Sigmoid colon (tissue), 7 donors: ENCODE measurements around the gene IFNAR1. TPM values are rescaled to one million over a fixed set of nuclear protein-coding genes. Genes with fewer than 3 reads are reported as not detected.

Source experiments
- DNase-seq: peaks from one replicate; pipeline ENCODE4 v3.0.0-alpha.2; 2019
- H3K27ac ChIP-seq, 4 donors: fragments of 200-600 bp; sonication (generic); one replicate each; pipeline ENCODE4 v1.5.1; 2016 to 2019; ENCODE audit warnings: mild to moderate bottlenecking in 1 of 4
- H3K27me3 ChIP-seq, 3 donors: fragments of 200-600 bp; sonication (generic); one replicate each; pipeline ENCODE4 v1.5.1; 2019; ENCODE audit warnings: mild to moderate bottlenecking in 1 of 3
- H3K36me3 ChIP-seq, 4 donors: fragments of 200-600 bp; sonication (generic); one replicate each; pipeline ENCODE4 v1.5.1; 2016 to 2019
- H3K4me1 ChIP-seq, 4 donors: fragments of 200-600 bp; sonication (generic); one replicate each; pipeline ENCODE4 v1.5.1; 2017 to 2019
- H3K4me3 ChIP-seq, 4 donors: fragments of 200-600 bp; sonication (generic); one replicate each; pipeline ENCODE4 v1.5.1; 2017 to 2019; ENCODE audit warnings: mild to moderate bottlenecking in 2 of 4, moderate library complexity in 1 of 4
- H3K9me3 ChIP-seq, 4 donors: fragments of 200-600 bp in 3 of 4; sonication (generic) in 3 of 4; one replicate each; pipeline versions ENCODE4 v1.5.1 to v1.6.1; 2013 to 2019
- CTCF ChIP-seq, 4 experiments: fragments of 450-650 bp in 3 of 4; fragments of 200-600 bp in 1 of 4; IDR thresholded peaks; one replicate each; pipeline ENCODE4 v1.5.1; 2016 to 2019; ENCODE audit warnings: antibody characterized with exemption in 4 of 4, mild to moderate bottlenecking in 3 of 4, moderate library complexity in 2 of 4
- EP300 ChIP-seq, 4 donors: sonication (generic); formaldehyde crosslinking; IDR thresholded peaks; one replicate each; pipeline ENCODE4 v1.6.1; 2017; ENCODE audit warnings: antibody characterized with exemption in 4 of 4
- POLR2A ChIP-seq, 2 donors: fragments of 450-650 bp; IDR thresholded peaks; one replicate each; pipeline ENCODE4 v1.6.1; 2016; ENCODE audit warnings: antibody characterized with exemption in 2 of 2, mild to moderate bottlenecking in 2 of 2, moderate library complexity in 2 of 2
- POLR2AphosphoS5 ChIP-seq, 4 donors: sonication (generic); formaldehyde crosslinking; IDR thresholded peaks; one replicate each; pipeline ENCODE4 v1.6.1; 2017; ENCODE audit warnings: antibody characterized with exemption in 4 of 4
- WGBS, 2 donors: extraction: QIAGEN DNeasy Blood & Tissue Kit; methylation state at CpG; one replicate each; pipeline ENCODE4 v1.1.7; 2013; 5-methylcytosine and 5-hydroxymethylcytosine counted together
- intact Hi-C: fragments of 100-400 bp; cut with DNase I; formaldehyde crosslinking; loops from one replicate; pipeline ENCODE4 v1.15.1; 2023
- polyA plus RNA-seq, 3 donors: library from polyadenylated mRNA; stranded (reverse); fragments of 200-250 nt; gene quantifications; one replicate each; pipeline ENCODE4 v1.2.3, GENCODE V29; 2013
- total RNA-seq, 4 donors: library from RNA; depleted of rRNA; stranded (reverse); fragments of >200 nt; gene quantifications; one replicate each; pipeline ENCODE4 v1.1.0, GENCODE V29; 2016
- donor health status: healthy with polysubstance abuse.
- donor health status: Bipolar disorder and iron deficiency.
- donor health status: healthy.

The IFNAR1 gene
- total RNA-seq (10 to 100 TPM; 23.5 to 32.6 (median 25.5) TPM), polyA plus RNA-seq (10 to 100 TPM in 1 of 3 donors, 1 to 10 TPM in 2; 6.6 to 26.5 (median 7.9) TPM)

GRCh38 chr21:33324291-33325221, at the start of gene IFNAR1:
TSS of gene IFNAR1 (plus strand) at chr21:33324970. CDS start at chr21:33325056, 86 bp downstream.
- H3K9me3 ChIP-seq: no peaks in the 10 kb centered on the region
- H3K4me3 ChIP-seq: peak within 1 kb of the TSS; percentile 76 to 99 (median 88)
- intact Hi-C loops: loop anchor here (2.0 to 10.0 kb wide), 5 partner anchors 58 to 220 kb away; partner anchors contain the start of genes GART, IL10RB and SON
- H3K27ac ChIP-seq: peak within 1 kb of the TSS; percentile 94 to 98 (median 98)
- WGBS, 2 donors: 0% methylated on average over 86 of the region's 86 CpGs
- H3K4me1 ChIP-seq: peaks cover 0 to 28% (median 19%) of the 10 kb centered on the region in 4 donors
- H3K36me3 ChIP-seq: no peaks in the 10 kb centered on the region
- no peaks in the 10 kb centered on the region for H3K27me3 ChIP-seq
- peak; percentile 100 for DNase-seq
- peak; percentile 79 to 90 for TF ChIP-seq POLR2A (IDR thresholded peaks at IDR 0.05)
- peak; percentile 89 to 97 (median 92) for TF ChIP-seq POLR2AphosphoS5 (IDR thresholded peaks at IDR 0.05)
- no peak for TF ChIP-seq EP300 (IDR thresholded peaks at IDR 0.05)

GRCh38 chr21:33278721-33279120, 46.0 kb upstream of the IFNAR1 start:
- DNase-seq: no peak
- Histone ChIP-seq H3K27me3 (no peaks in the 10 kb centered on the region), H3K9me3 (no peaks in the 10 kb centered on the region), H3K36me3 (peaks cover 0 to 67% (median 25%) of the 10 kb centered on the region in 4 donors), H3K27ac (no peak overlapping the region), H3K4me3 (no peak overlapping the region), H3K4me1 (no peaks in the 10 kb centered on the region)
- WGBS, 2 donors: 94 to 97% methylated on average over 2 of the region's 2 CpGs
- intact Hi-C loops: no loop called here
- TF ChIP-seq POLR2A (IDR thresholded peaks at IDR 0.05): no peak
- no peak for TF ChIP-seq CTCF (IDR thresholded peaks at IDR 0.05)
- no peak for TF ChIP-seq POLR2AphosphoS5 (IDR thresholded peaks at IDR 0.05)
- no peak for TF ChIP-seq EP300 (IDR thresholded peaks at IDR 0.05)

GRCh38 chr21:33279330-33279820, 45.4 kb upstream of the IFNAR1 start:
- intact Hi-C loops: no loop called here
- Histone ChIP-seq H3K4me1 (no peaks in the 10 kb centered on the region), H3K27ac (no peak overlapping the region), H3K27me3 (no peaks in the 10 kb centered on the region), H3K36me3 (peaks cover 0 to 67% (median 27%) of the 10 kb centered on the region in 4 donors), H3K9me3 (no peaks in the 10 kb centered on the region), H3K4me3 (no peak overlapping the region)
- TF ChIP-seq EP300 (IDR thresholded peaks at IDR 0.05) (no peak), POLR2A (IDR thresholded peaks at IDR 0.05) (no peak), CTCF (IDR thresholded peaks at IDR 0.05) (no peak), POLR2AphosphoS5 (IDR thresholded peaks at IDR 0.05) (no peak)
- 79 to 99% methylated on average over 3 of the region's 3 CpGs for WGBS, 2 donors
- no peak for DNase-seq

GRCh38 chr21:33281096-33281652, 43.6 kb upstream of the IFNAR1 start:
- intact Hi-C loops: no loop called here
- WGBS, 2 donors: 95% methylated on average over 6 of the region's 6 CpGs
- Histone ChIP-seq H3K4me1 (no peaks in the 10 kb centered on the region), H3K27ac (no peak overlapping the region), H3K4me3 (no peak overlapping the region), H3K9me3 (no peaks in the 10 kb centered on the region), H3K27me3 (no peaks in the 10 kb centered on the region), H3K36me3 (peaks cover 0 to 69% (median 32%) of the 10 kb centered on the region in 4 donors)
- no peak for TF ChIP-seq EP300 (IDR thresholded peaks at IDR 0.05)
- no peak for TF ChIP-seq POLR2A (IDR thresholded peaks at IDR 0.05)
- TF ChIP-seq CTCF (IDR thresholded peaks at IDR 0.05): no peak
- no peak for TF ChIP-seq POLR2AphosphoS5 (IDR thresholded peaks at IDR 0.05)
- DNase-seq: no peak

GRCh38 chr21:33283203-33283602, 41.6 kb upstream of the IFNAR1 start:
- TF ChIP-seq POLR2AphosphoS5 (IDR thresholded peaks at IDR 0.05): no peak
- no peak for TF ChIP-seq CTCF (IDR thresholded peaks at IDR 0.05)
- no peak for TF ChIP-seq EP300 (IDR thresholded peaks at IDR 0.05)
- no peak for TF ChIP-seq POLR2A (IDR thresholded peaks at IDR 0.05)

More at GRCh38 chr21:33283203-33283602, 41.6 kb upstream of the IFNAR1 start:
- H3K36me3 ChIP-seq: peaks cover 0 to 71% (median 30%) of the 10 kb centered on the region in 4 donors
- no peaks in the 10 kb centered on the region for H3K27me3 ChIP-seq
- no peaks in the 10 kb centered on the region for H3K4me1 ChIP-seq
- no peak overlapping the region for H3K27ac ChIP-seq
- intact Hi-C loops: no loop called here
- H3K4me3 ChIP-seq: no peak overlapping the region
- H3K9me3 ChIP-seq: no peaks in the 10 kb centered on the region
- DNase-seq: no peak
- 91 to 96% methylated on average over 5 of the region's 5 CpGs for WGBS, 2 donors
